ENCODE measurements around the gene ETFA. TPM values are rescaled to one million over a fixed set of nuclear protein-coding genes. Genes with fewer than 3 reads are reported as not detected.

ETFA gene
- total RNA-seq, 1 donor from 2014 or later, result 97.5 TPM

- H3K4me3 ChIP-seq, result no peak overlapping the region
- intact Hi-C loops (cut with DNase I), result no loop called here
- H3K36me3 ChIP-seq, result no peaks in the 10 kb centered on the region
- H3K27me3 ChIP-seq, result no peaks in the 10 kb centered on the region
- H3K4me1 ChIP-seq, result peaks cover 11% of the 10 kb centered on the region
- DNase-seq (ENCODE audit: extremely low spot score in 2 of 2), result no peak
- no peak overlapping the region for H3K27ac ChIP-seq
- no peak for TF ChIP-seq POLR2AphosphoS5 (IDR thresholded peaks at IDR 0.05; ENCODE audit: insufficient read depth in 1 of 2, low read depth in 1 of 2)
- no peak for TF ChIP-seq CTCF (IDR thresholded peaks at IDR 0.05)
- no peak for TF ChIP-seq POLR2A (IDR thresholded peaks at IDR 0.05)
- H3K9me3 ChIP-seq, result no peaks in the 10 kb centered on the region
These were observed 138.5 kb downstream of the ETFA start for GRCh38 chr15:76172782-76173181.

- Histone ChIP-seq H3K27me3 (no peaks in the 10 kb centered on the region), H3K4me1 (peaks cover 10% of the 10 kb centered on the region), H3K36me3 (no peaks in the 10 kb centered on the region), H3K27ac (peak overlapping the region; percentile 31), H3K4me3 (no peak overlapping the region), H3K9me3 (no peaks in the 10 kb centered on the region)
- no peak for DNase-seq (ENCODE audit: extremely low spot score in 2 of 2)
- intact Hi-C loops (cut with DNase I), result no loop called here
- TF ChIP-seq POLR2AphosphoS5 (IDR thresholded peaks at IDR 0.05; ENCODE audit: insufficient read depth in 1 of 2, low read depth in 1 of 2) (no peak), CTCF (IDR thresholded peaks at IDR 0.05) (no peak), POLR2A (IDR thresholded peaks at IDR 0.05) (no peak)
These were observed 141.1 kb downstream of the ETFA start for GRCh38 chr15:76169911-76170800.

- DNase-seq (ENCODE audit: extremely low spot score in 2 of 2), result no peak
- TF ChIP-seq POLR2AphosphoS5 (IDR thresholded peaks at IDR 0.05; ENCODE audit: insufficient read depth in 1 of 2, low read depth in 1 of 2), result no peak
- Histone ChIP-seq H3K4me3 (no peak overlapping the region), H3K36me3 (no peaks in the 10 kb centered on the region), H3K4me1 (peaks cover 13% of the 10 kb centered on the region), H3K9me3 (no peaks in the 10 kb centered on the region), H3K27me3 (no peaks in the 10 kb centered on the region), H3K27ac (no peak overlapping the region)
- intact Hi-C loops (cut with DNase I), result no loop called here
These were observed 142.3 kb downstream of the ETFA start for GRCh38 chr15:76169018-76169417.

GRCh38 chr15:76168237-76168984 lies 142.9 kb downstream of the ETFA start:
- no peak overlapping the region for H3K27ac ChIP-seq
- H3K36me3 ChIP-seq, result no peaks in the 10 kb centered on the region
- H3K4me3 ChIP-seq, result no peak overlapping the region
- no peak for DNase-seq (ENCODE audit: extremely low spot score in 2 of 2)
- intact Hi-C loops (cut with DNase I), result no loop called here
- H3K9me3 ChIP-seq, result no peaks in the 10 kb centered on the region
- peaks cover 19% of the 10 kb centered on the region for H3K4me1 ChIP-seq
- TF ChIP-seq POLR2AphosphoS5 (IDR thresholded peaks at IDR 0.05; ENCODE audit: insufficient read depth in 1 of 2, low read depth in 1 of 2), result no peak
- no peak for TF ChIP-seq POLR2A (IDR thresholded peaks at IDR 0.05)
- no peaks in the 10 kb centered on the region for H3K27me3 ChIP-seq

GRCh38 chr15:76165951-76166350 lies 145.3 kb downstream of the ETFA start:
- no peak overlapping the region for H3K27ac ChIP-seq
- H3K27me3 ChIP-seq, result no peaks in the 10 kb centered on the region
- no peak overlapping the region for H3K4me3 ChIP-seq
- H3K9me3 ChIP-seq, result no peaks in the 10 kb centered on the region
- no peaks in the 10 kb centered on the region for H3K36me3 ChIP-seq
- intact Hi-C loops (cut with DNase I), result no loop called here
- H3K4me1 ChIP-seq, result peaks cover 42% of the 10 kb centered on the region
- DNase-seq (ENCODE audit: extremely low spot score in 2 of 2), result no peak
- TF ChIP-seq POLR2AphosphoS5 (IDR thresholded peaks at IDR 0.05; ENCODE audit: insufficient read depth in 1 of 2, low read depth in 1 of 2), result no peak

Other genes with a start within 250 kb of the ETFA start
- 2.0 TPM for gene ISL2, start 25.3 kb upstream of the ETFA start, total RNA-seq

All from vagina (tissue), 2 donors.